HL-60 (cell line): Measurements from ENCODE around the gene EFL1.

ENCODE experiments used
- CTCF ChIP-seq: IDR thresholded peaks from one replicate; pipeline ENCODE4 v1.5.1; 2011; ENCODE audit warnings: low read length, control low read depth, inconsistent platforms; ENCODE audit not compliant: insufficient read depth
- GABPA ChIP-seq: IDR thresholded peaks from 2 replicates; pipeline ENCODE4 v1.6.1; 2012; ENCODE audit warnings: low read depth
- POLR2AphosphoS5 ChIP-seq: IDR thresholded peaks from 2 replicates; pipeline ENCODE4 v1.6.1; 2012; ENCODE audit warnings: low read depth
- REST ChIP-seq: IDR thresholded peaks from 2 replicates; pipeline ENCODE4 v1.6.1; 2012; ENCODE audit warnings: low read depth; ENCODE audit not compliant: insufficient replicate concordance

- TF ChIP-seq REST (no peak), CTCF (no peak), POLR2AphosphoS5 (no peak), GABPA (no peak)
Observed at GRCh38 chr15:82305621-82306048, 43.1 kb upstream of the EFL1 start.
